Muscle layer of colon (tissue), 2 donors: ENCODE measurements around the gene NHLRC3.
"Not testable (repeated sequence)": the region's sequence is repeated elsewhere in the genome, so short reads cannot be mapped to it uniquely, and the experiment has no call there.

Experiments used
- H3K27ac ChIP-seq: one replicate; pipeline ENCODE4 v1.7.0; 2013; ENCODE audit warnings: low read depth, mild to moderate bottlenecking, low read length, moderate library complexity
- H3K27me3 ChIP-seq, 2 donors: one replicate each; pipeline ENCODE4 v1.7.0; 2013; ENCODE audit warnings: low read length in 2 of 2, mild to moderate bottlenecking in 2 of 2; ENCODE audit not compliant: insufficient read depth in 2 of 2, control insufficient read depth in 1 of 2
- H3K36me3 ChIP-seq: one replicate; pipeline ENCODE4 v1.7.0; 2013; ENCODE audit warnings: mild to moderate bottlenecking, low read length; ENCODE audit not compliant: insufficient read depth
- H3K4me1 ChIP-seq: one replicate; pipeline ENCODE4 v1.7.0; 2013; ENCODE audit warnings: mild to moderate bottlenecking, low read length; ENCODE audit not compliant: insufficient read depth
- H3K4me3 ChIP-seq, 2 donors: one replicate each; pipeline ENCODE4 v1.7.0; 2013; ENCODE audit warnings: low read length in 2 of 2, low read depth in 1 of 2, mild to moderate bottlenecking in 1 of 2, moderate library complexity in 1 of 2
- H3K9ac ChIP-seq: one replicate; pipeline ENCODE4 v1.7.0; 2013; ENCODE audit warnings: low read length
- H3K9me3 ChIP-seq: one replicate; pipeline ENCODE4 v1.7.0; 2013; ENCODE audit warnings: mild to moderate bottlenecking, low read length
- donor health status: abdominal sarcoma.
- donor health status: Adenocarcinoma of cecum.

The NHLRC3 gene

DNA sequence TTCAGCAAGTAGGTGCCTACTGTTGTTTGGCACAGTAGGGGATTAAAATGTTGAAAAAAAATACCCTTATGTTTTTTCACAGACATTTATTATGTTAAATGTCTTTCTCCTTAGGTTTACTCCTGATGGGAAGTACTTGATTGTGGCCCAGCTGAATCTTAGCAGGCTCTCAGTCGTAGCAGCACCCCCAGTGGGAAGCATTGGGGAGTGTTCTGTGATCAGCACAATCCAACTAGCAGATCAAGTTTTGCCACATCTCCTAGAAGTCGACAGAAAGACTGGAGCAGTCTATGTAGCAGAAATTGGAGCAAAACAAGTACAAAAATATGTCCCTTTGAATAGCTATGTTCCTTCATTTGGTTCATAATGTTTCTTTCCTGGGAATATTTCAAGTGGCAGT is 9.3 kb downstream of the NHLRC3 start:
- no peaks in the 10 kb centered on the region for H3K9me3 ChIP-seq
- H3K9ac ChIP-seq: no peak overlapping the region
- H3K27me3 ChIP-seq: no peaks in the 10 kb centered on the region
- H3K4me3 ChIP-seq: no peak overlapping the region
- peaks cover 7% of the 10 kb centered on the region for H3K36me3 ChIP-seq
- H3K4me1 ChIP-seq: no peaks in the 10 kb centered on the region
- H3K27ac ChIP-seq: no peak overlapping the region

DNA sequence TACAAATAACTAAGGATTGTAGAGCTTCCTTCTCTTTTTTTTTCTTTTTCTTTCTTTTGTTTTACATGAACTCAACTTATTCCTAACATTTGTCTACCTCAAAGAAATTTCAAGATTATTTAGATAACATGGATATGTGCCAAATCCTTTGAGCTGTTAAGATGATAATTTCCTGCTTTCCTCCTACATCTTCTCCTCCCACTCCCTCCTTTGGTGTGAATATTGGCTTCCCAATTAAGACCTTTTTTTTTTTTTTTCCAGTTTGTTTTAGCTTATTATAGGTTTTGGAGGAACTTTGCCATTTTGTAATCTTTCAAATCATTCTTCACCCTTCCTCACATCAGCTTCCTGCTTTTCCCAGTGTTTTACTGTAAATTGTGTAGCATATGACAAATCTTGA is 10.6 kb downstream of the NHLRC3 start:
- H3K27me3 ChIP-seq: no peaks in the 10 kb centered on the region
- peaks cover 13% of the 10 kb centered on the region for H3K36me3 ChIP-seq
- no peak overlapping the region for H3K4me3 ChIP-seq
- H3K27ac ChIP-seq: no peak overlapping the region
- no peak overlapping the region for H3K9ac ChIP-seq
- no peaks in the 10 kb centered on the region for H3K4me1 ChIP-seq
- H3K9me3 ChIP-seq: no peaks in the 10 kb centered on the region

DNA sequence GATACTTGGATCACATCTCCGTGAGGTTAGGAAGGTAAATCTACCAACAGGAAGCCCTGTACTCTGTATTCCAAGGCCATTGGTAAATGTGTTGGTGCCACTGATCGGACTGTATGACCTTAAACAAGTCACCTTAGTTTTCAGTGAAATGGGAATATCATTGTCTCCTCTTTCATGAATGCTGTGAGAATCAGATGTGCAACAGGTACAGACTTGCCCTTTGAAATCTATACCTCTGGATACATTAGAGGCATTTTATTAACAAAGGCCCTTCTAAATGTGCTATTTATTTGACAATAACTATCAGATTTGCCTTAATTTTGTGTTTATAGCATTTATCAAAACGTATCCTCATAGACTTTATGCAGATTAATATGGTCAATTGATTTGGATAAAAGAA is 11.0 kb downstream of the NHLRC3 start:
- no peaks in the 10 kb centered on the region for H3K27me3 ChIP-seq
- no peak overlapping the region for H3K9ac ChIP-seq
- H3K4me1 ChIP-seq: no peaks in the 10 kb centered on the region
- peaks cover 9% of the 10 kb centered on the region for H3K36me3 ChIP-seq
- no peak overlapping the region for H3K4me3 ChIP-seq
- H3K9me3 ChIP-seq: no peaks in the 10 kb centered on the region
- no peak overlapping the region for H3K27ac ChIP-seq

DNA sequence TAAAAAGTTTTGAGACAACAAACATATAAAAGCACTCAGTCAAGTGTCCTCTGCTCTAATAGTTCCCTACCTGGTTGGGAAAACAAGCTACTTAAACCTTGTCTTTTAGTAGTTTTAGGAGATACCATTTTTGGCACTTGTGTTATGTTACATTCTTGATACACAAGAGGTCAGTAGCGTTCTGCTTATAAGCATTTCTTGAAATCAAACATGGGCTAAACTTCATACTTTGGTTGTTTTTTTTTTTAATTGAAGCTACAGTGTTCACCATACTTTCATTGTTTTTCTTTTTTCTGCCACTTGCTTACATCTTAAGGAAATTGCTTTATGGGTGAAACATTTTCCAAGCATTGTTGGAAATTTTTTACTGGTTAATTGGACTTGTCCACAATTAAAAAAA is 12.9 kb downstream of the NHLRC3 start:
- H3K4me3 ChIP-seq: no peak overlapping the region
- H3K27me3 ChIP-seq: no peaks in the 10 kb centered on the region
- no peak overlapping the region for H3K27ac ChIP-seq
- H3K9me3 ChIP-seq: no peaks in the 10 kb centered on the region
- H3K4me1 ChIP-seq: no peaks in the 10 kb centered on the region
- peaks cover 6% of the 10 kb centered on the region for H3K36me3 ChIP-seq
- H3K9ac ChIP-seq: no peak overlapping the region

DNA sequence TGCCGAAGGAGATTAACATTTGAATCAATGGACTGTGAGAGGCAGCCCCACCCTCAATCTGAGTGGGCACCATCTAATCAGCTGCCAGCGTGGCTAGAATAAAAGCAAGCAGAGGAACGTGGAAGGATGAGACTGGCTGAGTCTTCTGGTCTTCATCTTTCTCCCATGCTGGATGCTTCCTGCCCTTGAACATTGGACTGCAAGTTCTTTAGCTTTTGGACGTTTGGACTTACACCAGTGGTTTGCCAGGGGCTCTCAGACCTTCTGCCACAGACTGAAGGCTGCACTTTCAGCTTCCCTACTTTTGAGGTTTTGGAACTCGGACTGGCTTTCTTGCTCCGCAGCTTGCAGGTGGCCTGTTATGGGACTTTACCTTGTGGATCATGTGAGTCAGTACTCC is 14.7 kb downstream of the NHLRC3 start:
- H3K27ac ChIP-seq: no peak overlapping the region
- no peaks in the 10 kb centered on the region for H3K9me3 ChIP-seq
- H3K9ac ChIP-seq: no peak overlapping the region
- H3K4me3 ChIP-seq: no peak overlapping the region
- no peaks in the 10 kb centered on the region for H3K4me1 ChIP-seq
- peaks cover 6% of the 10 kb centered on the region for H3K36me3 ChIP-seq
- no peaks in the 10 kb centered on the region for H3K27me3 ChIP-seq

DNA sequence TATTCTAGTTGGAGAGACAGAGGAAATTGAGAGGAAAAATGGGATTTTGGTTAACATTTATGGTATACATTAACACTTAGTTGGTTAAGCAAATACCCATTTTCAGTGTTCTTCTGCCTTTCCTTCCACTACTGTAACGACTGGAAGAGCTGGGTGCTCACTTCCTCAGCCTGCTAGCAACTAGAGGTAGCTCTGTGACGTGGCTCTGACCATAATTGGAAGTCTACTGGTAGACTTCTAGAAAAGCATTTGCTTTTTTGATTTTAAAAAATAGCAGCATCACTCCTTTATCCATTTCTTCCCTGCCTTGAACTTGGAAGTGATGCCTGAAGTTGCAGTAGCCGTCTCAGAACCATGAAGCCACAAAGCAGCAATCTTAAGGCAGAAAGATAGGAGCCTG is 15.9 kb downstream of the NHLRC3 start:
- no peak overlapping the region for H3K9ac ChIP-seq
- no peaks in the 10 kb centered on the region for H3K9me3 ChIP-seq
- no peaks in the 10 kb centered on the region for H3K4me1 ChIP-seq
- H3K4me3 ChIP-seq: no peak overlapping the region
- peaks cover 6% of the 10 kb centered on the region for H3K36me3 ChIP-seq
- H3K27me3 ChIP-seq: no peaks in the 10 kb centered on the region
- H3K27ac ChIP-seq: no peak overlapping the region

DNA sequence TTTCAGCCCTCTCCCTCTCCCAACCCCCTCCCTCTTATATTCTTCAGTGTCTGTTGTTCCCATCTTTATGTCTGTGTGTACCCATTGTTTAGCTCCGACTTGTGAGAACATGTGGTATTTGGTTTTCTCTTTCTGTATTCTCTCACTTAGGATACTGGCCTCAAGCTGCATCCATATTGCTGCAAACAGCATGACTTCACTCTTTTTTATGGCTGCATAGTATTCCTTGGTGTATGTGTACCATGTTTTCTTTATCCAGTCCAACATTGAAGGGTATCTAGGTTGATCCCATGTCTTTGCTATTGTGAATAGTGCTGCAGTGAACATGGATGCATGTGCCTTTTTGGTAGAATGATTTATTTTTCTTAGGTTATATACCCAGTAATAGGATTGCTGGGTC is 17.8 kb downstream of the NHLRC3 start:
- Histone ChIP-seq H3K36me3 (peaks cover 6% of the 10 kb centered on the region), H3K4me3 (no peak overlapping the region), H3K4me1 (no peaks in the 10 kb centered on the region), H3K9ac (no peak overlapping the region), H3K27ac (no peak overlapping the region), H3K27me3 (no peaks in the 10 kb centered on the region), H3K9me3 (no peaks in the 10 kb centered on the region)

DNA sequence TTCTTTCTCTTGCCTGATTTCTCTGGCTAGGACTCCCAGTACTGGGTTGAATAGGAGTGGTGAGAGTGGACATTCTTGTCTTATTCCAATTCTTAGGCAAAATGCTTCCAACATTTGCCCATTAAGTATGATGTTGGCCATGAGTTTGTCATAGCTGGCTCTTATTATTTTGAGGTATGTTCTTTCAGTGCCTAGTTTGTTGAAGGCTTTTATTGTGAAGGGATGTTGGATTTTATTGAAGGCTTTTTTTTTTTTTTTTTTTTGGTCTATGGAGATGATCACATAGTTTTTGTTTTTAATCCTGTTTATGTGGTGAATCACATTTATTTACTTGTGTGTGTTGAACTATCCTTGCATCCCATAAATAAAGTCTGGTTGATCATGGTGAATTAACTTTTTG is 19.8 kb downstream of the NHLRC3 start:
- no peak overlapping the region for H3K9ac ChIP-seq
- H3K4me3 ChIP-seq: no peak overlapping the region
- no peaks in the 10 kb centered on the region for H3K4me1 ChIP-seq

DNA sequence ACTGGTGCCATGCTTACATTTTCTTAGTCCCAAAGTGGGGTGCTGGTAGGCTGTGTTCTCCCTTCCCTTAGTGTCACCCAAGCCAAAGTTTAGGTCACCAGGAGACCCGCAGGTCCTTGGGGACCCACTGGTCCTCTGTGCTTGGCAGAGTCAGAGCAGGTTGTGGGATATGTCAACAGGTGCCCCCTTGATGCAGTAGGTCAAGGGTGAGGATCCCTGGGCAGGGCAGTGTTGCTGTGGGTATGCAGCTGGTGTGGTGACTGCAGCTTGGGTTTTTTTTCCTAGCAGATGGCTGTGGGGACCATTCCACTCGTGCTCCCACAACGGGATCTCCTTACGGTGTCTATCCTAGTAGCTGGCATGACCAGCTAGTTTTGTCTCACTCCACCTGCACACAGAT is 23.7 kb downstream of the NHLRC3 start:
- H3K27me3 ChIP-seq: no peaks in the 10 kb centered on the region
- no peak overlapping the region for H3K27ac ChIP-seq
- no peaks in the 10 kb centered on the region for H3K36me3 ChIP-seq
- H3K9ac ChIP-seq: no peak overlapping the region
- H3K4me1 ChIP-seq: no peaks in the 10 kb centered on the region
- no peak overlapping the region for H3K4me3 ChIP-seq
- no peaks in the 10 kb centered on the region for H3K9me3 ChIP-seq

More for the DNA sequence above, 19.8 kb downstream of the NHLRC3 start:
- H3K27me3 ChIP-seq: no peaks in the 10 kb centered on the region
- H3K27ac ChIP-seq: no peak overlapping the region
- peaks cover 6% of the 10 kb centered on the region for H3K36me3 ChIP-seq
- H3K9me3 ChIP-seq: no peaks in the 10 kb centered on the region

DNA sequence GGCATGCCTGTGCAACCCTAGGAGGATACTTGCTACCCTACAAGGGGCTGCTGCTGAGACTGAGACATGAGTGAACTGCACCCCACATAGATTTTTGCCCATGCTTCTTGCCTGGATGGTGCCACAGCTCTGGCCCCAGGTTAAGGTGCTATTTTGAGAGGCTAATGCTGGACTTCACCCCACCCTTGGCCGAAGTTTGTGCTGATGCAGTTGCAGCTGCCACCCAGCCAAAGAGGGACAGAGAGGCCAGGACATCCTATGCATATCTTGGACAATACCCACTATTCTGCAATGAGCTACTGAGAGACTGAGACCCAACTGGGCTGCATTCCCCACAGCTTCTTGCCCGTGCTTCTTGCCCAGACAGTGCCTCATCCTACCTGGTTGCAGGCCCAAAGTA is 34.6 kb downstream of the NHLRC3 start:
- Histone ChIP-seq H3K9me3 (no peaks in the 10 kb centered on the region), H3K4me1 (no peaks in the 10 kb centered on the region)

DNA sequence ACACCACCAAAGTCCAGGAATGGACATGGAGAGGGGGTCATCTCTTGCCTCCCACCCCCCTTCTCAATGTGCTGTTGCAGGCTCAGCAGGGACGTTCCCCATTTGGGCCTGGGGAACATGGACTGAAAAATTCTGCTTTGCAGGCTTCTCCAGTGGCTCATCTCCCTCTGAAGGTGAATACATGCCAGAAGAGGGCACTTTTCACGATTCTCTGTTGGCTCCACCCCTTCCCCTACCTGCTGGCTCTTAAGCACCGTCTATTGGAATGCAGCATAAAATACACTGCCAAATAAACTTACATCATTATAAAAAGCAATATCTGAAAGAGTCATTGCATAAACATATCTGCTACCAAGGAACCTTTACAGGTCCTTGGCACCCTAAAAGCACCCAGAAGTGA is 35.7 kb downstream of the NHLRC3 start:
- H3K27ac ChIP-seq: no peak overlapping the region
- no peaks in the 10 kb centered on the region for H3K9me3 ChIP-seq
- H3K36me3 ChIP-seq: no peaks in the 10 kb centered on the region
- no peaks in the 10 kb centered on the region for H3K27me3 ChIP-seq
- no peaks in the 10 kb centered on the region for H3K4me1 ChIP-seq
- H3K9ac ChIP-seq: no peak overlapping the region
- no peak overlapping the region for H3K4me3 ChIP-seq

More for the DNA sequence above, 34.6 kb downstream of the NHLRC3 start:
- H3K36me3 ChIP-seq: no peaks in the 10 kb centered on the region
- no peaks in the 10 kb centered on the region for H3K27me3 ChIP-seq
- H3K4me3 ChIP-seq: no peak overlapping the region
- H3K27ac ChIP-seq: no peak overlapping the region
- no peak overlapping the region for H3K9ac ChIP-seq

DNA sequence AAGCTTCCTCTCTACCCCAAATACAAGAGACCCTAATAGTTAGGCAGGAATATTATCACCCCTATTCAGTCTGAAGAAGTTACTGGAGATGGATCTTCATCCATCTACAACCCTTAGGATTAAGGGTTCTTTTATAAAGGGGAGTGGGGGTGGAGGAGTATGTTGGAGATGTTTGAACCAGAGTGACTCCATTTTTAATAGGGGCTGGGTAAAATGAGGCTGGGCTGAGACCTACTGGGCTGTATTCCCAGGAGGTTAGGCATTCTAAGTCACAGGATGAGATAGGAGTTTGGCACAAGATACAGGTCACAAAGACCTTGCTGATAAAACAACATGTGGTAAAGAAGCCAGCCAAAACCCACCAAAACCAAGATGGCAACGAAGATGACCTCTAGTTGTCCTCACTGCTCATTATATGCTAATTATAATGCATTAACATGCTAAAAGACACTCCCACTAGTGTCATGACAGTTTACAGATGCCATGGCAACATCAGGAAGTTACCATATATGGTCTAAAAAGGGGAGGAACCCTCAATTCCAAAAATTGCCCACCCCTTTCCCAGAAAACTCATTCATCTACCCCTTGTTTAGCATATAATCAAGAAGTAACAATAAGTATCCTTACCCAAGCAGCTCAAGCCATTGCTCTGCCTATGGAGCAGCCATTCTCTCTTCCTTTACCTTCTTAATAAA is 48.1 kb downstream of the NHLRC3 start:
- H3K4me3 ChIP-seq, H3K4me1 ChIP-seq, H3K27ac ChIP-seq, H3K9me3 ChIP-seq, H3K9ac ChIP-seq, H3K27me3 ChIP-seq, H3K36me3 ChIP-seq: not testable (repeated sequence)
